GM20431 (cell line): ENCODE measurements around the gene TAF11L14.
"Not testable (repeated sequence)": the region's sequence is repeated elsewhere in the genome, so short reads cannot be mapped to it uniquely, and the experiment has no call there.

Source experiments
- in situ Hi-C: fragments of 300-500 bp; cut with MseI, MboI; formaldehyde crosslinking; loops from one replicate; pipeline ENCODE4 v1.15.0; 2020; ENCODE audit warnings: low sequenced_read_pairs; ENCODE audit not compliant: unreplicated experiment

The TAF11L14 gene

DNA sequence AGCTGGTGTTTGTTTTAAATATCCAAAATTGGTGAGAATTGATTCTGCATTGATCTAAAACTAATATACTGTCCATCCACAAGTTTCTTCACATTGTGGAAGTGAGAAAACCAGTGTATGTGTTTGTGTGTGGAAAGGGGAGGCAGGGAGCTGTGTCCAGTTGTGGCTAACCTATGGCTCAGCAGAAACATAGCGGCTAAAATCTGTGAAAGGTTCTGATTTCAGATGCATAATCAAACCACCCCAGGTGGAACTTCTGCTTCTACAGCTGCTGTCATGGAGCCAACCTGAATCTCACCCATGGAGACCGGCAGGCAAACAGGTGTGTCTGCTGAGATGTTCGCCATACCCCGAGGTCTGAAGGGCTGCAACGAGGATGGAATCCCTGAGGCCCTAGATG, at the start of gene TAF11L14:
Gene TAF11L14, plus strand, starts transcription at position 301 of the 400 bp plus-strand sequence.
- in situ Hi-C loops: no loop called here

DNA sequence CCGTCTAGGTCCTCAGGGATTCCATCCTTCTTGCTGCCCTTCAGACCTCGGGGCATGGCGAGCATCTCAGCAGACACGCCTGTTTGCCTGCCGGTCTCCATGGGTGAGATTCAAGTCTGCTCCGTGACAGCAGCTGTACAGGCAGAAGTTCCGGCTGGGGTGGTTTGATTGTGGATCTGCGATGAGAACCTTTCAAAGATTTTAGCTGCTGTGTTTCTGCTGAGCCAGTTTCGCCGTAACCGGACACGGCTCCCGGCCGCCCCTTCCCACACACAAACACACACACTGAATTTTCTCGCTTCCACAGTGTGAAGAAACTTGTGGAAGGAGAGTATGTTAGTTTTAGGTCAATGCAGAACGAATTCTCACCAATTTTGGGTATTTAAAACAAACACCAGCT, 48.6 kb upstream of the TAF11L14 start, which contains the start of gene TAF11L7:
Gene TAF11L7, minus strand, starts transcription at position 101 of the 400 bp plus-strand sequence.
- in situ Hi-C loops: not testable (repeated sequence)

DNA sequence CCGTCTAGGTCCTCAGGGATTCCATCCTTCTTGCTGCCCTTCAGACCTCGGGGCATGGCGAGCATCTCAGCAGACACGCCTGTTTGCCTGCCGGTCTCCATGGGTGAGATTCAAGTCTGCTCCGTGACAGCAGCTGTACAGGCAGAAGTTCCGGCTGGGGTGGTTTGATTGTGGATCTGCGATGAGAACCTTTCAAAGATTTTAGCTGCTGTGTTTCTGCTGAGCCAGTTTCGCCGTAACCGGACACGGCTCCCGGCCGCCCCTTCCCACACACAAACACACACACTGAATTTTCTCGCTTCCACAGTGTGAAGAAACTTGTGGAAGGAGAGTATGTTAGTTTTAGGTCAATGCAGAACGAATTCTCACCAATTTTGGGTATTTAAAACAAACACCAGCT, 43.4 kb upstream of the TAF11L14 start, which contains the start of gene TAF11L8:
Gene TAF11L8, minus strand, starts transcription at position 101 of the 400 bp plus-strand sequence.
- in situ Hi-C loops: not testable (repeated sequence)

DNA sequence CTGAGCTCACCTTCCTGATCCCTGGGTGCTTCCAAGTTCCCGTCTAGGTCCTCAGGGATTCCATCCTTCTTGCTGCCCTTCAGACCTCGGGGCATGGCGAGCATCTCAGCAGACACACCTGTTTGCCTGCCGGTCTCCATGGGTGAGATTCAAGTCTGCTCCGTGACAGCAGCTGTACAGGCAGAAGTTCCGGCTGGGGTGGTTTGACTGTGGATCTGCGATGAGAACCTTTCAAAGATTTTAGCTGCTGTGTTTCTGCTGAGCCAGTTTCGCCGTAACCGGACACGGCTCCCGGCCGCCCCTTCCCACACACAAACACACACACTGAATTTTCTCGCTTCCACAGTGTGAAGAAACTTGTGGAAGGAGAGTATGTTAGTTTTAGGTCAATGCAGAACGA, 40.0 kb upstream of the TAF11L14 start, which contains the start of gene TAF11L9:
Gene TAF11L9, minus strand, starts transcription at position 140 of the 400 bp plus-strand sequence.
- in situ Hi-C loops: not testable (repeated sequence)

DNA sequence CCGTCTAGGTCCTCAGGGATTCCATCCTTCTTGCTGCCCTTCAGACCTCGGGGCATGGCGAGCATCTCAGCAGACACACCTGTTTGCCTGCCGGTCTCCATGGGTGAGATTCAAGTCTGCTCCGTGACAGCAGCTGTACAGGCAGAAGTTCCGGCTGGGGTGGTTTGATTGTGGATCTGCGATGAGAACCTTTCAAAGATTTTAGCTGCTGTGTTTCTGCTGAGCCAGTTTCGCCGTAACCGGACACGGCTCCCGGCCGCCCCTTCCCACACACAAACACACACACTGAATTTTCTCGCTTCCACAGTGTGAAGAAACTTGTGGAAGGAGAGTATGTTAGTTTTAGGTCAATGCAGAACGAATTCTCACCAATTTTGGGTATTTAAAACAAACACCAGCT, 36.5 kb upstream of the TAF11L14 start, which contains the start of gene TAF11L10:
Gene TAF11L10, minus strand, starts transcription at position 101 of the 400 bp plus-strand sequence.
- in situ Hi-C loops: not testable (repeated sequence)

DNA sequence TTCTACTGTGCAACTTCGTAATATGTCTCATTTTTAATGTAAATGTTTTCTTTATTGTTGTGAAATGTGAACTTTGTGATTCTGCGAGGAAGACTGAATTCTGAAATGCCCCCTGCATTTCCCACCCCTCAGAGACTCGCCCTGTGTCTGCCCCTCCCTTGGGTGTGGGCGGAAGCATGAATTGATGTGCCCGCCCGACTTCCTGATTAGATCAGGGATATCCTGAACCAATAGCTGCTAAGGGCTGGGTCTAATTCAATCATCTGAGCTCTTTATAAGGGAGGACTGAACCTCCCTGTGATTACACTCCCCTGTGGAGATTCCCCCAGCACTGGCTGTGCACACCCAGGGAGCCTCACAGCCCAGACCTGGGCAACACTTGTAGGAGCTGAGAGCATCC, 30.4 kb upstream of the TAF11L14 start, which contains the start of gene TAF11L11:
Gene TAF11L11, plus strand, starts transcription at position 304 of the 400 bp plus-strand sequence.
- in situ Hi-C loops: not testable (repeated sequence)

DNA sequence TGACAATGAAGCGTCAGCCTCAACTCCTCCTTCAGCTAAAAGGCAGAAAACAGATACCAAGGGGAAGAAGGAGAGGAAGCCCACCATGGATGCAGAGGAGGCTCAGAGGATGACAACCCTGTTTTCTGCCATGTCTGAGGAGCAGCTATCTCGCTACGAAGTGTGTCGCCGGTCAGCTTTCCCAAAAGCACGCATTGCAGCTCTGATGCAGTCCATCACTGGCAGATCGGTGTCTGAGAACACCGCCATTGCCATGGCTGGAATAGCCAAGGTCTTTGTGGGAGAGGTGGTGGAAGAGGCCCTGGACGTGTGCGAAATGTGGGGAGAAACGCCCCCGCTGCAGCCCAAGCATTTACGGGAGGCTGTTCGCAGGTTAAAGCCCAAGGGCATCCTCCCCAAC, 29.3 kb upstream of the TAF11L14 start:
- in situ Hi-C loops: no loop called here

DNA sequence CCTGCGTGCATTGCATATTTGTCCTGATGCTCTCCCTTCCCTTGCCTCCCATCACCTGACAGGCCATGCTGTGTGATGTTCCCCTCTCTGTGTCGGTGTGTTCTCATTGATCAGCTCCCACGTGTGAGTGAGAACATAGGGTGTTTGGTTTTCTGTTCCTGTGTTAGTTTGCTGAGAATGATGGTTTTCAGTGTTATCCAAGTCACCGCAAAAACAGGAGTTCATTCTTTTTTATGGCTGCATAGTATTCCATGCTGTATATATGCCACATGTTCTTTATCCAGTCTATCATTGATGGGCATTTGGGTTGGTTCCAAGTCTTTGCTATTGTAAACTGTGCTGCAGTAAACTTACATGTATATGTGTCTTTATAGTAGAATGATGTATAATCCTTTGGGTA, 26.8 kb upstream of the TAF11L14 start:
- in situ Hi-C loops: not testable (repeated sequence)

DNA sequence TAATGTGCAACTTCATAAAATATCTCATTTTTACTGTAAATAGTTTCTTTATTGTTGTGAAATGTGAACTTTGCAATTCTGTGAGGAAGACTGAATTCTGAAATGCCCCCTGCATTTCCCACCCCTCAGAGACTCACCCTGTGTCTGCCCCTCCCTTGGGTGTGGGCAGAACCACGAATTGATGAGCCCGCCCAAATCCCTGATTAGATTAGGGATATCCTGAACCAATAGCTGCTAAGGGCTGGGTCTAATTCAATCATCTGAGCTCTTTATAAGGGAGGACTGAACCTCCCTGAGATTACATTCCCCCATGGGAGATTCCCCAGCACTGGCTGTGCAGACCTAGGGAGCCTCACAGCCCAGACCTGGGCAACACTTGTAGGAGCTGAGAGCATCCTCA, 24.2 kb upstream of the TAF11L14 start, which contains the start of gene TAF11L12:
Gene TAF11L12, plus strand, starts transcription at position 301 of the 400 bp plus-strand sequence.
- in situ Hi-C loops: not testable (repeated sequence)

DNA sequence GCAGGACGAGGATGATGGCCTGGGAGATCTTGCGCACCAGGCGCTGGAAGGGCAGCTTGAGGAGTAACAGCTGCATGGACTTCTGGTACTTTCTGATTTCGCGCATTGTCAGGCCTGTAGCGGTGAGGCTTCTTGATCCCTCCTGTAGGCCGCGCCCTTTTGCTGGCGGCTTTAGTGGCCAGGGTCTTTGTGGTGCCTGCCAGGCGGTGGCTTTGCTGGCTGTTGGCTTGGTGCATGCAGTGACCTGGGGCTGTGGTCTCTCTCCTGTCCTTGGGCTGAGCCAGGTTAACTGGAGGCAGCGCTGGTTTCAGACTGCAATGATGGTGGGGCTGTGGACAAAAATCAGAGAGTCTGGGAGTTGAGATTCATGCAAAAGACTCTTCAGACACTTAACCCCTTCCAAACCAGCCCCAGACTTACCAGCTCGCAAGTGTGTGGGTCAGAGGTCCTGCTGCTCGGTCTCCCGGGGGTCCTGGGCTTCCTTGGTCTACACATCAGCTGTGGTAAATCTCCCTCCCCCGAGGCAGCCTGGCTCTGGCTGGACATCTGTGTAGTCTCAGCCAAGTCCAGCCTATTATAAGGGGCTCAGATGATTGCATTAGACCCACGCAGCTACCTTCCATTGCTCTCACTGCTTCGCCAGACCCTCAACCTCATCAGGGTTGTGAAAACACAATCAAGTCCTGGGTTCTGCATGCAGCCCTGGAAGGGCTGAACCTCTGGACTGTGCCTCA, 19.2 kb upstream of the TAF11L14 start:
- in situ Hi-C loops: no loop called here

DNA sequence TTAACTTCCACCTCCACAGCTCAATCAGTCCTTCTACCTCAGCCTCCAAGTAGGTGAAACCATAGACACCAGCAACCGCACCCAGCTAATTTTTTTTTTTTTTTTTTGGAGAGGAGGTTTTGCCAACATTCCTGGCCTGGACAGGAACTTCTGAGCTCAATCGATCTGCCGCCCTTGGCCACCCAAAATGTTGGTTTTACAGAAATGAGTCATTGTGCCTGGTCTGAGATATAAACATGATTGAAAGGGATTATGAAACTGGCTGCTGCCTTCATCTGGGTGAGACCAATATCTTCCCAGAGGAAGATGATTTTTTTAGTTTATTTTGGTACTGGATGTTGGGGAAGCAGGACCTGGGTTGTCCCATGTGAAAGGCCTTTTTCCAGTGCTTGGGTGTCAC, 14.9 kb upstream of the TAF11L14 start:
- in situ Hi-C loops: no loop called here

DNA sequence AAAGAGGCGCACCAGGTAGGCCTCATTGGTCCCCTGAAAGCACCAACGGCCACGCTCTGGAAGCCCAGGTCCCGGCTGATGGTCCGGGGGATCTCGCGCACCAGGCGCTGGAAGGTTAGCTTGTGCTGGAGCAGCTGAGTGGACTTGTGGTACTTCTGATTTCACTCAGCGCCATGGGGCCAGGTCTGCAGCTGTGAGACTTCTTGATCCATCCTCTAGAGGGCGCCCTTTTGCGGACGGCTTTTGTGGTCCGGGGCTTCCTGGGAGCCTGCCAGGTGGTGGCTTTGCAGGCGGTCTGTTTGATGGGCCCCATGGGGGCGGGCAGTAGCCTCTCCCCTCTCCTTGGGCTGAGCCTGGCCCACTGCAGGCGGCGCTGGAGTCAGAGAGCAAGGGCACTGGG, 13.6 kb upstream of the TAF11L14 start:
- in situ Hi-C loops: no loop called here

DNA sequence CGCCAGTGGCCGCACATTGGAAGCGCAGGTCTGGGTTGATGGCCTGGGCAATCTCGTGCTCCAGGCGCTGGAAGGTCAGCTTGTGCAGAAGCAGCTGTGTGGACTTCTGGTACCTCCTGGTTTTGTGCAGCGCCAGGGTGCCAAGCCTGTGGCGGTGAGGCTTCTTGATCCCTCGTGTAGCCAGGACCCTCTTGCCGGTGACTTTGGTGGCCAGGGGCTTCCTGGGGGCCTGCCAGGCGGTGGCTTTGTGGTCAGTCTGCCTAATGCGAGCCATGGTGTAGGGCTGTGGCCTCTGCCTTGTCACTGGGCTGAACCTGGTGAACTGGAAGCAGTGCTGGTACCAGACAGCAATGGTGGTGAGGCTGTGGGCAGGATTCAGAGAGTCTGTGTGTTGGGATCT, 8.6 kb upstream of the TAF11L14 start:
- in situ Hi-C loops: no loop called here

DNA sequence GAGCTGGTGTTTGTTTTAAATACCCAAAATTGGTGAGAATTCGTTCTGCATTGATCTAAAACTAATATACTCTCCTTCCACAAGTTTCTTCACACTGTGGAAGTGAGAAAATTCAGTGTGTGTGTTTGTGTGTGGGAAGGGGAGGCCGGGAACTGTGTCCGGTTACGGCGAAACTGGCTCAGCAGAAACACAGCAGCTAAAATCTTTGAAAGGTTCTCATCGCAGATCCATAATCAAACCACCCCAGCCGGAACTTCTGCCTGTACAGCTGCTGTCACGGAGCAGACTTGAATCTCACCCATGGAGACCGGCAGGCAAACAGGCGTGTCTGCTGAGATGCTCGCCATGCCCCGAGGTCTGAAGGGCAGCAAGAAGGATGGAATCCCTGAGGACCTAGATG, 2.5 kb upstream of the TAF11L14 start, which contains the start of gene TAF11L13:
Gene TAF11L13, plus strand, starts transcription at position 301 of the 400 bp plus-strand sequence.
- in situ Hi-C loops: not testable (repeated sequence)

DNA sequence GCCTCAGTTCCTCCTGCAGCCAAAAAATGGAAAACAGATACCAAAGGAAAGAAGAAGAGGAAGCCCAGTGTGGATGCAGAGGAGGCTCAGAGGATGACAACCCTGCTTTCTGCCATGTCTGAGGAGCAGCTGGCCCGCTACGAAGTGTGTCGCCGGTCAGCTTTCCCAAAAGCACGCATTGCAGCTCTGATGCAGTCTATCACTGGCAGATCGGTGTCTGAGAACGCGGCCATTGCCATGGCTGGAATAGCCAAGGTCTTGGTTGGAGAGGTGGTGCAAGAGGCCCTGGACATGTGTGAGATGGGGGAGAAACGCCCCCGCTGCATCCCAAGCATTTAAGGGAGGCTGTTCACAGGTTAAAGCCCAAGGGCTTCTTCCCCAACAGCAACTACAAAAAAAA, 15.0 kb downstream of the TAF11L14 start:
- in situ Hi-C loops: not testable (repeated sequence)

DNA sequence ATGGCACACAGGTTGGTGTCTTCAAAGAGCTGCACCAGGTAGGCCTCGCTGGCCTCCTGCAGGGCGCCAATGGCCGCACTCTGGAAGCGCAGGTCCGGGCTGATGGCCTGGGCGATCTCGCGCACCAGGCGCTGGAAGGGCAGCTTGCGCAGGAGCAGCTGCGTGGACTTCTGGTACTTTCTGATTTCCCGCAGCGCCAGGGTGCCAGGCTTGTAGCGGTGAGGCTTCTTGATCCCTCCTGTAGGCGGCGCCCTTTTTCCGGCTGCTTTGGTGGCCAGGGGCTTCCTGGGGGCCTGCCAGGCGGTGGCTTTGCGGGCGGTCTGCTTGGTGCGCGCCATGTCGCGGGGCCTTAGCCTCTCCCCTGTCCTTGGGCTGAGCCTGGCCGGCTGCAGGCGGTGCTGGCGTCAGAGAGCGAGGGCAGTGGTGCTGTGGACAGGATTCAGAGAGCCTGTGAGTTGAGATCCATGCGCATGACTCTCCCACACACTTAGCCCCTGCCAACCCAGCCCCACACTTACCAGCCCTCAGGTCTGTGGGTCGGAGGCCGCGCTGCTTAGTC, 21.0 kb downstream of the TAF11L14 start:
- in situ Hi-C loops: not testable (repeated sequence)

DNA sequence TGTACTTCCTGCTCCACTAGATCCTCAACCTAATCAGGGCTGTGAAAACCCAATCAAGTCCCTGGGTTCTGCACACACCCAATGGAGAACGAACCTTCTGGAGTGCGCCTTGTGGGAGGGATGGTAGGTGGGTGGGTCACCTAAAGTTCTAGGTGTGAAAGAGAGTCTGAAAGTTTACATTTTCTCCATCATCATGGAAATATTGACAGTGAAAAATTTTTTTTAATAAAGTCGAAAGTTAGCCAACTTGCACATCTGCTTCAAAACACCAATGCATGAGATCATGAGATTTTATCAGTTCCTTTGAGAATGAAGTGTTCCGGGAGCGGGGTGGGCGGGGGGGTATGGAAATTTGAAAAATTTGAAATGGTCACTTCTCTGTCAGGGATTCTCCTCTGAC, 21.7 kb downstream of the TAF11L14 start:
- in situ Hi-C loops: no loop called here

DNA sequence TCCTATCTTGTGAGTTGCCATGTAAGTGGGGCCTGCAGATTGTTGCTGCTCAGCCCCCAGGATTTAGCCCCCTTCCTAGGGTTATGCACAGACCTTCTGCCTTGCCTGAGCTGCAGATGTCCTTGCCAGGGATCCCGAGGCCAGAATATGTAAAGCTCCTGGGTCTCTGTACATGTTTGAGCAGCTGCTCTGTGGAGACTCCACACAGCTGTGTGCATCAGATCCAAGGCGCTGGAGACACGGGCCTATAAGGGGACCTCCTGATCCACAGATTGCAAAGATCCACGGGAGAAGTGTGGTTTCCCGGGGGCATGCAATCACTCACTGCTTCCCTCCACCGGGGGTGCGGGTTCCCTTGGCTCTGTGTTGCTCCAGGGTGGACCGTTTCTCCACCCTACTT, 28.9 kb downstream of the TAF11L14 start:
- in situ Hi-C loops: no loop called here

DNA sequence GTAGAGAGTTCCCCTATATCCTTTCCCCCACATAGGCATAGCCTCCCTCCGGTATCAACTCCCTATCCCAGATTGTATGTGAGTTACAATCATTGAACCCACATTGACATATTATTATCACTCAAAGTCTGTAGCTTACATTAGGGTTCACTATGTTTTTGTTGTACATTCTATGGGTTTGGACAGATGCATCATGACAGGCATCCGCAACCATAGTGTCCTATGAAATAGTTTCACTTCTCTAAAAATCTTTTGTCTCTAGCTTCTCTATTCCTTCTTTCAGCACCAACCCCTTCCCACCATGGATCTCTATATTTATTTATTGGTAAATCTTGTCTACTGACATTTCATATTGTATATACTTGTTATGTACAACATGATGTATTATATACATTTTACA, 31.6 kb downstream of the TAF11L14 start:
- in situ Hi-C loops: no loop called here

DNA sequence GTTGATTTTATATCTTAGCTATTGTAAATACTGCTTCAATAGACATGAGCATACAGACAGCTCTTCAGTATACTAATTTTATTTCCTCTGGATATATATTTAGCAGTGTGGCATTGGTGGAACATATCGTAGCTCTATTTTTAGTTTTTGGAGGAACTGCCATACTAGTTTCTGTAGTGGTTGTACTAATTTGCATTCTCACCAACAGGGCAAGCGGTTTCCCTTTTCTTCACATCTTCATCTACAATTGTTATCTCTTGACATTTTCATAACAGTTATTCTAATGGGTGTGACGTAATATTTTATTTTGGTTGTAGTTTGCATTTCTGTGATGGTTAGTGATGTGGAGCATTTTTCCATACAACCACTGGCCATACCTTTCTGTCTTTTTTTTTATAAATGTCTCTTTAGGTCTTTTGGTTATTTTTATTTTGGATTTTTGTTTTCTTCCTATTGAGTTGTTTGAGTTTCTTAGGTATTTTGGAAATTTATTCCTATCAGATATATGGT, 32.5 kb downstream of the TAF11L14 start:
- in situ Hi-C loops: no loop called here

DNA sequence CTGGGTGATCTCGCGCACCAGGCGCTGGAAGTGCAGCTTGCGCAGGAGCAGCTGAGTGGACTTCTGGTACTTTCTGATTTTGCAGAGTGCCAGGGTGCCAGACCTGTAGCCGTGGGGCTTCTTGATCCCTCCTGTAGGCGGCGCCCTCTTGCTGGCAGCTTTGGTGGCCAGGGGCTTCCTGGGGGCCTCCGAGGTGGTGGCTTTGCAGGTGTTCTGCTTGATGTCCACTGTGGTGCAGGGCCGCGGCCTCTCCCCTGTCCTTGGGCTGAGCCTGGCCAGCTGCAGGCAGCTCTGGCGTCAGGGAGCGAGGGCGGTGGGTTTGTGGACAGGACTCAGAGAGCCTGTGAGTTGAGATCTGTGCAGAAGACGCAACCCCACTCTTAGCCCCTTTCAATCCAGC, 36.1 kb downstream of the TAF11L14 start:
- in situ Hi-C loops: no loop called here
